Globus pallidus (tissue), 1 donor: ENCODE measurements around the gene DEFB113.
"Not testable (repeated sequence)": the region's sequence is repeated elsewhere in the genome, so short reads cannot be mapped to it uniquely, and the experiment has no call there.

Experiments
- DNase-seq: peaks from one replicate; pipeline ENCODE4 v3.0.0-alpha.2; 2015; ENCODE audit warnings: low spot score

DEFB113 gene, protein sequence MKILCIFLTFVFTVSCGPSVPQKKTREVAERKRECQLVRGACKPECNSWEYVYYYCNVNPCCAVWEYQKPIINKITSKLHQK

DNA sequence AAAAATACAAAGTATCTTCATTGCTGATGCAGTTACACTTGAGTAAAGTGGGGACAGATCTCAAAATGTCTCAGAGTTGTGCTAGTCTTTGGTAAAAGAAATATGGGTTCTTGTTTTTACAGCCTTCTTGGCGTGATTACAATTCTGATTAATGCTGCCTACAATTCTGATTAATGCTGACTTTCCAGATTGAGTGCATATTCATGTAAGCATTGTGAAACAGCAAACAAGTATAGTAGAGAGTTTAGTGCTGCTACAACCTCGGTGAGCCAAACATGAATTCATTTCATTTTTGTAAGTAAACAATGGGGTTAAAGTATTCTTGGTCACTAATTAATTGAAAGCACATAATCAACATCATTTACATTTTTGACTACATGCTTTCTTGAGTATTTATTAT lies at the start of gene DEFB113:
TSS of gene DEFB113 (minus strand) at position 21 of the 400 bp plus-strand sequence. CDS start at position 21, 0 bp downstream.
- DNase-seq, result no peak

DNA sequence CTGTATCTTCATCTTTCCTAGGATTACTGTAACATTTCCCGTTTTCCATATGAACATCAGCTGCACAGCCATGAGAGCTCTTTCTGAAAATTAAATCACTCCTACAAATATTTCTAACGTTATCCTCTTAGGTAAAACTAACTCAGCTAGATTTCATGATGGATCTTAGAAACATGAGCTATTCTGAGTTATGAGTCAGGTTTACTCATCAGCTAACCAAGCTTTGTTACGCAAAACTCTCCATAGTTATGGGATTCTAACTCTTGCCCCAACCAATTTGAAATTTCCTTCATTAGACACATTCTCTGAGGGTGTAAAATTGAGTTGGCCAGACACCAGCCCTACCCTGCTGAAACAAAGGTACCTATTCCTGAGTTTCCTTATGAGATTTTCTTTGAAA lies 38.4 kb upstream of the DEFB113 start:
- DNase-seq, result no peak

DNA sequence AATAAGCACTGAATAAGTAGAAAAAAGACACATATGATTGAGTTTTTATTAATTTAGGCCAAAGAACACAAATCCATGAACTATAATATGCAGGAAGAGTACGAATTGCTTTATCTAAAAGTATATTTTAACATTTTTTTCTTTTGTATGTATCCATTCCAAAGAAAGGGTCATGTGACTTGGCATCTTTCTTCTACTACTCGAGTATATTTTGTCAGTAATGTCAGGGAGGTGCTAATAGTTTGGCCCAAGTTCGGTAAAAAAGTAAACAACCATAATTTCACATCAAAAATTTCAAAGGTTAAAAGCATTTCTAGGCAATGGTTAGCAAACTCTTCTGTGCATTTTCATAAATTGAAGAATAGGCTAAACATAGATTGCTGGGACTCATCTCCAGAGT lies 33.7 kb upstream of the DEFB113 start:
- no peak for DNase-seq

GRCh38 chr6:49995278-49995677 lies 25.9 kb upstream of the DEFB113 start:
- DNase-seq, result no peak

- no peak for DNase-seq
Measured at GRCh38 chr6:49988900-49989299, 19.5 kb upstream of the DEFB113 start.

GRCh38 chr6:49987749-49988148 lies 18.3 kb upstream of the DEFB113 start:
- DNase-seq, result no peak

- DNase-seq, result no peak
Measured at GRCh38 chr6:49986551-49986950, 17.1 kb upstream of the DEFB113 start.

DNA sequence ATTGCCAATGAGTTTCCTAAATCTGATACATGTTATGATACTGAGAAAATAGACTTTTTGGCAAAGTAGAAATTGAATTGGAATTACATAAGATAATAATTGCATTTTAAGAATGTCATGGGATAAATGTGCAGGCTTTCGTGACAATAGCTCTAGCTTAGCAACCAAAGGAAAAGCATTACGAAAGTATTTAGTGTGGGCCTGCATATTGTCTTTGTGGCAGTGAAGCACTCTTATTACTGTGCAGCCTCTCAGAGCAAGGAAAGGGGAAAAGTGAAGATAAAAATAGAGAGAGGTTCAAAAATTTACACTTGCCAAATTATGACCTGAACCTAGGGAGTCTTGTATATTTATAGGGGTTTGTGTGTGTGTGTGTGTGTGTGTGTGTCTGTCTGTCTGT lies 12.6 kb upstream of the DEFB113 start:
- no peak for DNase-seq

DNA sequence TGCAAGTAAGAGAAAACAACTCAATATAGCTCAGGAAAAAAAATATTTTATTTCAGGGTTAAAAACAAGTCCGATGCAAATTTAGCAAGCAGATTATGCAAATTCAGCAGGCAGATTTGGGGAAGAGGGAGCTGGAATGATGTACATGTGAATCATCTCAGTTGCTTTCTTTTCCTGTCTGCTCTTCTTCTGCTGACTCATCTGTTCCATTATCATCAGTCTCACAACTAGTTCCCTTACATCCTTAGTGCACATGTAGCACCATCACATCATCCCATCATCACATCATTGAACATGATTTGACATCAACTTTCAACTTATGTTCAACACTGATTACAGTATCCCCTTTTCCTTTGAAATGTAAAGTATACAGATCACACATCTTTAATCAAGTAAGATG lies 11.5 kb upstream of the DEFB113 start:
- no peak for DNase-seq

- no peak for DNase-seq
Measured at GRCh38 chr6:49979584-49979983, 10.2 kb upstream of the DEFB113 start.

DNA sequence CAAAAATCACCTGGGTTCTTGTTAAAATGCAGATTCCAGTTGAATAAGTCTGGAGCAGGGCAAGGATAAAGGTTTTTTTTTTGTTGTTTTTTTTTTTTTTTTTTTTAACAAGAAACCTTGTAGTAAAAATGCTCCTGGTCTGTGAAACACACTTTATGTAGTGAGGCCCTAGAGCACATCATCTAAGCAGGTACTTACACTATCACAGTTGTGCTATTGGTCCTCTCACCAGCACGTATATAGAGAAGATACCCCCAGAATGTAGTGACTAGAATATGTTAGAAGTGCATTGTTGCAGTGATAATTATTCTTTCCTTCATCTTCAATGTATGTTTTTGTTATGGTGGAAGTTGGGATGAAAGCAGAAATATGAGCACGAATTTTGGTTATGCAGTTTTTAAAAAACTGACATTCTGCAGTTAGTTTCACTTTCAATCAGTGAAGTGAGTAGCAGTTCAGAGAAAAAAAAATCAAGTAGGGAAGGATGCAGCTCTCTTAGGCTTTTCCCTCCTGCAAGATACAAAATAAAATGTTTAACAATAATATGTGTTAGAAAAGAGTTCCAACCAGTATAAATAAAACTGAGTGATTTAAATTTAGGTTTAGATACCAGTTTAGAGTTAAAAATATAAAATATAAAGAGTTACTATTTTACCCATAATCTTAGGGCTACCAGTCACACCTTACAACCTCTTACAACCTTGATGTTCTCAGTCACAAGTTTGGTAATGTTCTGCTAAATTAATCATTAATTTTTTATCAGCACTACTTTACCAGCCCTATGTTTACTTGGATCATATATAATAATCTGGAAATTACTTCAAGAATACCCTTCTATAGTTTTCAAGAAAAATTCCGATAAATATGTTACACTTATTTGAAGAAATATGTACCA lies 9.2 kb upstream of the DEFB113 start:
- DNase-seq, result no peak

DNA sequence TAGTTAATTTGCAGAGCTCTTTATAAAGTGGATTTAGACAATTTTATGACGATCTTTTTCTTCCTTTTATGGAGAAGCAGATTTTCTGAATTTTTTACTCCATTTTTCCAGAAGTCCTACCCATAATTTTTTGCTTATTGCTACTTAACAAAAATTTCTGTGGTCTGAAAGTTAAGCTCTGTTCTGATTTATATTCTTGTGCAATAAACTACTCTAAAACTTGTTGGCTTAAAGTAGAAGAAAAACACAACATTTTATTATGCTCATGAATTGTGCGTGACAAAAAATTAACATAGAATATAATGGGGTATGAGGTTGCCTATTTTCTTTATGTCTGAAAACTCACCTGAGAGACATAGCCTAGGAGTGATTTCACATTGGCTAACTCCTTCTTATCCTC lies 2.6 kb downstream of the DEFB113 start:
- DNase-seq, result no peak

- DNase-seq, result no peak
Measured at GRCh38 chr6:49966334-49966733, 3.1 kb downstream of the DEFB113 start.

- no peak for DNase-seq
Measured at GRCh38 chr6:49964064-49964463, 5.4 kb downstream of the DEFB113 start, which contains the start of gene DEFB114. Gene DEFB114, minus strand, starts transcription at chr6:49964164. Its CDS starts 59 bp downstream, at chr6:49964105.

DNA sequence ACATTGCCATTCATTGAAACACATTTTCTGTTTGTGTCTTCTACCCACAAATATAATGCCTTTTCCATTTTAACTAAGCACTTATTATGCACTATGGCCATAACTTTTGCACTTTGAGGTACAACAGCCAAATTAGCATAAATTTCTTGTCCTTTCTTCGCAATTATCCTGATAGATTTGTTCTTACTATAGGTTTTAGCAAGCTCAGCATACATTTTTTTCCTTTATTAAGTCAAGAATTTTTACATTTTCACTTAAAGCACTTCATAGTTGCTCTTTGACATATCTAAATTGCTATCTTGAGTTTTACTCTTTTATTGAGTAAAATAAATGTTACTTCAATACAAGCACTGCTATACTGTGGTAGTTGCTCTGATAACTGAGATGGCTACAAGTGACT lies 11.2 kb downstream of the DEFB113 start:
- DNase-seq, result no peak

- no peak for DNase-seq
Measured at GRCh38 chr6:49955847-49956246, 13.6 kb downstream of the DEFB113 start.

DNA sequence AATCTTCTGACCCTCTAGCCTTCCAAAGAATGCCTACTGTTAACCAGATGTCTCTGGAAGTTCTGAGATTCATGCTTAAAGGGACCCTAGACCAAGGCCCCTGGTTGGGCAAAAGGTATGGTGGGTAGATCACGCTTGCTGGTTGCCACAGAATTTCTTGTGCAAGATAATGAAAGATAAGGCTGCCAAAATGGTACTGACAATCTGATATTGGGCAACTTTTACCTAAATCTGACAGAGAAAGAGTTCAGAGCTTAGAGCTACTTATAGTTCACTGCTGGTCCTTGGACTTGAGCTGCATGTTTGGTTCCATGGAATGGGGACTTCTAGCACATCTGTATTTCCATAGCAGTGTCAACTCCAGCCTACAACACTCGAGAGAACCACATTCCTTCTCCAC lies 17.5 kb downstream of the DEFB113 start:
- no peak for DNase-seq

- no peak for DNase-seq
Measured at GRCh38 chr6:49950415-49950751, 19.0 kb downstream of the DEFB113 start.

DNA sequence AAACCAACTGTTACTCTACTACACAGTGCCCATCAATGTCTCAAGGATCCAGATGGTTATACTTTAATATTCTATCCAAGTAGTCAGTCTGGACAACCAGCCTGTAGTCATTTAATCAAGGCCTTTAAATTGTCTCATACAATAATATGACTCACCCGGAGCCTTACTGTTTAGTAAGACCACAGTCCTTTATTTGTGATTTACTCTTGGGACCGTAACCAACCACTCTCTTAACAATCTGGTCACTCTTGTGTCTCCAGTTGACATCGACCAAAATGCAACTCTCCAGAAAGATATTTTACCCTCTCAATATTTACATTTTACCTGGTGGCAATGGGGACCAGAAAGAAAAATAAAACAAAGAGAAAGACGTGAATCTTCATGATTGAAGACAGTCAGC lies 20.4 kb downstream of the DEFB113 start:
- DNase-seq, result no peak

GRCh38 chr6:49946835-49947234 lies 22.6 kb downstream of the DEFB113 start:
- no peak for DNase-seq

DNA sequence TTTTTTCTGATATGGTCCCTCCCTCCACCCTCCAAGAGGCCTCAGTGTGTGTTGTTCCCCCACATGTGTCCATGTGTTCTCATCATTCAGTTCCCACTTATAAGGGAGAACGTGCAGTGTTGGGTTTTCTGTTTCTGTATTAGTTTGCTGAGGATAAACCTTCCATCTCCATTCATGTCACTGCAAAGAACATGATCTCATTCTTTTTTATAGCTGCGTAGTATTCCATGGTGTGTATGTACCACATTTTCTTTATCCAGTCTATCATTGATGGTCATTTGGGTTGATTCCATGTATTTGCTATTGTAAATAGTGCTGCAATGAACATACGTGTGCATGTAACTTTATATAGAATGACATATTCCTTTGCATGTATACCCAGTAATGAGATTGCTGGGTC lies 25.4 kb downstream of the DEFB113 start:
- not testable (repeated sequence) for DNase-seq

- DNase-seq, result no peak
Measured at GRCh38 chr6:49939993-49940498, 29.4 kb downstream of the DEFB113 start.

DNA sequence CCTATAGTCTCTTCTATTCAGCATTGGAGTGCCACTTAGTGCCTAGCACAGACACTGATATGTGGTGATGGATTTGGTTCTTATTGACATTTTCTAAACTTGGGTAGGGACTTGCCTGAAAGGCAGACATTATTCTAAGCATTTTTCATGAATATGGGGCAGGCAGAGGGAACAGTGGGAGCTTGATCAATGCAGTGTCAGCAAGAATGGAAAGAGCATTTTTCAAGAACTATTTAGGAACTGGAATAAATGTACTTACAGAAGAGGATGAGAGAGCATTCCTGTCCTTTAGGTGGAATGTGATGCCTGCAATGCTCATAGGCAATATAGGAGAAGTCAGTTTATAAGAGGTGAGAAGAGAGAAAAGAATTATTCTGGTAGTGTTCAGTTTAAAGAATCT lies 31.6 kb downstream of the DEFB113 start:
- no peak for DNase-seq

GRCh38 chr6:49937017-49937416 lies 32.4 kb downstream of the DEFB113 start:
- DNase-seq, result no peak
